Ishikawa (cell line): ENCODE measurements around the gene PADI6.

Experiments used
- CREB1 ChIP-seq: IDR thresholded peaks from 2 replicates; pipeline ENCODE4 v1.6.1; 2012; ENCODE audit warnings: low read depth
- EGR1 ChIP-seq: IDR thresholded peaks from 2 replicates; pipeline ENCODE4 v1.6.1; 2012
- EP300 ChIP-seq: IDR thresholded peaks from 2 replicates; pipeline ENCODE4 v1.6.1; 2012; ENCODE audit warnings: borderline replicate concordance
- FOXM1 ChIP-seq: IDR thresholded peaks from 2 replicates; pipeline ENCODE4 v1.6.1; 2012; ENCODE audit warnings: low read depth, borderline replicate concordance
- MAX ChIP-seq: IDR thresholded peaks from 2 replicates; pipeline ENCODE4 v1.6.1; 2012
- RAD21 ChIP-seq: IDR thresholded peaks from 2 replicates; pipeline ENCODE4 v1.6.1; 2012; ENCODE audit warnings: low read depth
- REST ChIP-seq: IDR thresholded peaks from 2 replicates; pipeline ENCODE4 v1.6.1; 2012; ENCODE audit warnings: low read depth, mild to moderate bottlenecking
- TAF1 ChIP-seq: IDR thresholded peaks from 2 replicates; pipeline ENCODE4 v1.6.1; 2012; ENCODE audit warnings: low read depth, mild to moderate bottlenecking
- TCF12 ChIP-seq: IDR thresholded peaks from 2 replicates; pipeline ENCODE4 v1.6.1; 2012; ENCODE audit warnings: low read depth
- TEAD4 ChIP-seq: IDR thresholded peaks from 2 replicates; pipeline ENCODE4 v1.6.1; 2012
- YY1 ChIP-seq: IDR thresholded peaks from 2 replicates; pipeline ENCODE4 v1.6.1; 2012; ENCODE audit warnings: low read depth
- ZBTB7A ChIP-seq: IDR thresholded peaks from 2 replicates; pipeline ENCODE4 v1.6.1; 2012; ENCODE audit warnings: low read depth
- TF ChIP-seq, protein P1 (sequence below): IDR thresholded peaks from 2 replicates; pipeline ENCODE4 v1.6.1; 2012

The PADI6 gene

DNA sequence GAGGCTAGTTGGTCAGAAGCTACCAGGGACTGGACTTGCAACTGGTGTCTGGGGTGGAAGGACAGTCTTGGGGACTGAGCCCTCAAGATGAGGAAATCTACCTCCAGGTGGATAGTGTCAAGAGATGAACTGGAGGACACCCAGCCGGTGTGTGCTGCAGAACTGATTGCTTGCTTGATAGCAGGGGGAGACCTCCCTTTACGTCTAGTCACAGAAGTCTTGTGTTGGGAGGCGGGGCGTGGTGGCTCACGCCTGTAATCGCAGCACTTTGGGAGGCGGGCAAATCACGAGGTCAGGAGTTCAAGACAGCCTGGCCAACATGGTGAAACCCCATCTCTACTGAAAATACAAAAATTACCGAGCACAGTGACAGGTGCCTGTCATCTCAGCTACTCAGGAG, 62.6 kb downstream of the PADI6 start:
- TF ChIP-seq EP300: no peak
- TF ChIP-seq EGR1: no peak
- TF ChIP-seq CREB1: no peak
- TF ChIP-seq REST: no peak
- no peak for TF ChIP-seq YY1
- TF ChIP-seq RAD21: no peak
- no peak for TF ChIP-seq TCF12
- TF ChIP-seq TAF1: no peak
- TF ChIP-seq, protein P1, sequence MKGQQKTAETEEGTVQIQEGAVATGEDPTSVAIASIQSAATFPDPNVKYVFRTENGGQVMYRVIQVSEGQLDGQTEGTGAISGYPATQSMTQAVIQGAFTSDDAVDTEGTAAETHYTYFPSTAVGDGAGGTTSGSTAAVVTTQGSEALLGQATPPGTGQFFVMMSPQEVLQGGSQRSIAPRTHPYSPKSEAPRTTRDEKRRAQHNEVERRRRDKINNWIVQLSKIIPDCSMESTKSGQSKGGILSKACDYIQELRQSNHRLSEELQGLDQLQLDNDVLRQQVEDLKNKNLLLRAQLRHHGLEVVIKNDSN: no peak

- no peak for TF ChIP-seq FOXM1
Measured at GRCh38 chr1:17436380-17437174, 64.6 kb downstream of the PADI6 start.

GRCh38 chr1:17437260-17437579, 65.2 kb downstream of the PADI6 start:
- TF ChIP-seq FOXM1: no peak

DNA sequence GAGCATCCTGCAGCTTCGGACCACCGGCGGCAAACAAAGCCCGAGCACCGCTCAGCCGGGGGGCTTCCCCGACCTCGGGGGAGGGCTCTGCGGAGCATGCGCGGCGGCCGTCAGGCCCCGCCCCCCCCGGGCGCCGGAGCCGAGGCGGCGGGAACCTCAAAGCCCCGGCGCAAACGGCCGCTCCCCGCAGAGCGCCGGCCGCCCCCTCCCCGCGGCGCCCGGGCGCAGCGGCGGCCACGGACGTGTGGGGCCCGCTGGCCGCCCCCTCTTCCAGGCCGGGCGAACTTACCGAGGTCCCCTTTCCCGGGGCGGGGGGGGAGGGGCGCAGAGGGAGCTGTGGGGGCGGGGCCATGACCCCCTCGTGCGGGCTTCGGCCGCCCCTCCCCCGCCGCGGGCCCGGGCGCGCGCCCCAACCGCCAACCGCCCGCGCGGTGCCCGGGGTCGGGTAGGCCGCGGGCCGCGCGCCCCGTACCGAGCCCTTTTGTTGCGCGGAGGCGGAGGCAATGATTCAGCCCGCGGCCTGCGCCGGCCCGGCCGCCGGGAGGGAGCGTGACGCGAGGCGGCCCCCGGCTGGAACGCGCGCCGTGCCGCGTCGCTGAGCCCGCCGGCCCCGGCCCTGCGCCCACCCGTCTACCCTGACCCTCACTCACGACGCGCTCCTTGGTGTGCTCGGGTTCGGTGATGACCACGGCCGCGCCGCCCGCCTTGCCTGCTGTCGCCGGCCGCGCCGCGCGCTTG, 65.8 kb downstream of the PADI6 start:
- no peak for TF ChIP-seq REST
- no peak for TF ChIP-seq MAX
- peak; percentile 10; the same call in 1 of the 2 replicates for TF ChIP-seq ZBTB7A
- TF ChIP-seq TEAD4: no peak

GRCh38 chr1:17438318-17439249, 66.6 kb downstream of the PADI6 start:
- TF ChIP-seq EP300 (peak; percentile 11; the same call in 1 of the 2 replicates), TEAD4 (no peak), ZBTB7A (peak; percentile 66; the same call in 1 of the 2 replicates), YY1 (peak; percentile 71), TAF1 (peak; percentile 60)

DNA sequence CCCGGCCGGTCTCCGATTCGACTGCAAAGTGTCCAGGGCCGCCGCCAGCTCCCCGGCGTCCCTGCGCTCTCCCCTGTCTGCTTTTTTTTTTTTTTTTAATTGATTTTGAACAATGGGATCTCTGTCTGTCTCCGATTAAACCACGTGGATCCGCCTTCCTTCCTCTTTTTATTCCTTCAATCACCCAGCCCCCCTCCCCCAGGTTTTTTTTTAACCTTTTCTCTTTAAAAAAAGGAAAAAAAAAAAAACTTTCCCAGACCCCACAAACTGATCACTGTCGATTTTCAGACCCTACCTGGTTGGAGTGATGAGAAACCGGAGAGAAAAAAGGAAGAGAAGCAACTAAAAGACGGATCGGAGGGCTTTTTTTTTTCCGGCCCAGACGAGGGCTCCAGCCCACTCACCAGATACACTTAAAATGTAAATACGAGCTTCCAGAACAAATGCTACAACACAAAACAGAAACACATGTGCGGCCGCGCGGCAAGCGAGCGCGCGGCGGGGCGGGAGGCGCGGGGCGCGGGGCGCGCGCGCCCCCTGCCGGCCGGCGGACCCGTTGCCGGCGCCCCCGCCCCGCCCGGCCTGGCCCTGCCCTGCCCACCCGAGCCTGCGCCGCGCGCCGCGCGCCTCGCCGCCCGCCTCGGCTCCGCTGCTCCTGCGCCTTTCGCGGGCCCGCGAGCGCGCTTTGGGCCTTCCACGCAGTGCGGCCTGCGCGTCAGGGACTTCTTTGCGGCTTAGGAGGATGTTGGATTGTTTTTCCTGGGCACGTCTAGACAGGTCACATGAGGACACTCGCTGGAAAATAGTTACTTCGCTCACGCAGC, 67.5 kb downstream of the PADI6 start, which contains the start of gene RCC2:
Gene RCC2, minus strand, starts transcription at position 428 of the 824 bp plus-strand sequence. CDS start 1,163 bp downstream, outside the sequence.
- TF ChIP-seq REST: no peak
- no peak for TF ChIP-seq TEAD4
- TF ChIP-seq, protein P1: 0 out of 2 replicates have a peak, but pooled peaks have one; percentile 36
- TF ChIP-seq RAD21: no peak
- TF ChIP-seq MAX: peak; percentile 83
- no peak for TF ChIP-seq EGR1
